ENCODE results near the gene TSC2.

- TF ChIP-seq CTCF (conservative IDR thresholded peaks at IDR 0.05; ENCODE audit: low read length) (no peak), EZH2phosphoT487 (IDR thresholded peaks at IDR 0.05; ENCODE audit: borderline replicate concordance, low read depth, low read length) (no peak)
These were observed 4.7 kb upstream of the TSC2 start for GRCh38 chr16:2042986-2043666.
